ENCODE measurements around the gene CTSA. TPM values are rescaled to one million over a fixed set of nuclear protein-coding genes. Genes with fewer than 3 reads are reported as not detected.

Gene CTSA
- total RNA-seq, 1 donor from 2014 or later = 23.0 TPM

- H3K4me1 ChIP-seq (ENCODE audit: control insufficient read depth in 3 of 3, insufficient read depth in 3 of 3, low read length in 3 of 3) = peaks cover 21 to 41% (median 23%) of the 10 kb centered on the region in 3 donors
- H3K9me3 ChIP-seq (ENCODE audit: control insufficient read depth in 3 of 3, low read length in 3 of 3) = no peaks in the 10 kb centered on the region
- H3K36me3 ChIP-seq (ENCODE audit: control insufficient read depth in 3 of 3, insufficient read depth in 3 of 3, low read length in 3 of 3) = peaks cover 30 to 34% (median 34%) of the 10 kb centered on the region in 3 donors
- peak overlapping the region; percentile 77 to 100 (median 96) for H3K4me3 ChIP-seq (ENCODE audit: low read length in 3 of 3)
- H3K27ac ChIP-seq (ENCODE audit: low read depth, low read length) = peak overlapping the region; percentile 99
- peak overlapping the region; percentile 80 to 99 (median 90) for H3K9ac ChIP-seq (ENCODE audit: low read depth in 1 of 3, low read length in 3 of 3)
- no peaks in the 10 kb centered on the region for H3K27me3 ChIP-seq (ENCODE audit: control insufficient read depth in 3 of 3, insufficient read depth in 3 of 3, low read length in 3 of 3)
These were observed 44.4 kb downstream of the CTSA start for GRCh38 chr20:45935416-45936046.

- Histone ChIP-seq H3K9me3 (ENCODE audit: control insufficient read depth in 3 of 3, low read length in 3 of 3) (no peaks in the 10 kb centered on the region), H3K36me3 (ENCODE audit: control insufficient read depth in 3 of 3, insufficient read depth in 3 of 3, low read length in 3 of 3) (peaks cover 46 to 50% (median 47%) of the 10 kb centered on the region in 3 donors), H3K9ac (ENCODE audit: low read depth in 1 of 3, low read length in 3 of 3) (no peak overlapping the region), H3K27ac (ENCODE audit: low read depth, low read length) (no peak overlapping the region), H3K4me1 (ENCODE audit: control insufficient read depth in 3 of 3, insufficient read depth in 3 of 3, low read length in 3 of 3) (peaks cover 21 to 41% (median 23%) of the 10 kb centered on the region in 3 donors), H3K4me3 (ENCODE audit: low read length in 3 of 3) (no peak overlapping the region), H3K27me3 (ENCODE audit: control insufficient read depth in 3 of 3, insufficient read depth in 3 of 3, low read length in 3 of 3) (no peaks in the 10 kb centered on the region)
These were observed 46.6 kb downstream of the CTSA start for GRCh38 chr20:45937765-45938164.

- Histone ChIP-seq H3K9me3 (ENCODE audit: control insufficient read depth in 3 of 3, low read length in 3 of 3) (no peaks in the 10 kb centered on the region), H3K4me1 (ENCODE audit: control insufficient read depth in 3 of 3, insufficient read depth in 3 of 3, low read length in 3 of 3) (peaks cover 12 to 38% (median 14%) of the 10 kb centered on the region in 3 donors), H3K9ac (ENCODE audit: low read depth in 1 of 3, low read length in 3 of 3) (peak overlapping the region in 1 of 3 donors; percentile 16), H3K4me3 (ENCODE audit: low read length in 3 of 3) (no peak overlapping the region), H3K27me3 (ENCODE audit: control insufficient read depth in 3 of 3, insufficient read depth in 3 of 3, low read length in 3 of 3) (no peaks in the 10 kb centered on the region), H3K36me3 (ENCODE audit: control insufficient read depth in 3 of 3, insufficient read depth in 3 of 3, low read length in 3 of 3) (peaks cover 57 to 61% (median 58%) of the 10 kb centered on the region in 3 donors), H3K27ac (ENCODE audit: low read depth, low read length) (no peak overlapping the region)
These were observed 47.7 kb downstream of the CTSA start for GRCh38 chr20:45938727-45939438.

- no peak overlapping the region for H3K9ac ChIP-seq (ENCODE audit: low read depth in 1 of 3, low read length in 3 of 3)
These were observed 48.9 kb downstream of the CTSA start for GRCh38 chr20:45940053-45940452.

GRCh38 chr20:45940469-45940868, 49.3 kb downstream of the CTSA start:
- H3K9me3 ChIP-seq (ENCODE audit: control insufficient read depth in 3 of 3, low read length in 3 of 3) = no peaks in the 10 kb centered on the region
- peaks cover 12 to 44% (median 17%) of the 10 kb centered on the region in 3 donors for H3K4me1 ChIP-seq (ENCODE audit: control insufficient read depth in 3 of 3, insufficient read depth in 3 of 3, low read length in 3 of 3)
- no peaks in the 10 kb centered on the region for H3K27me3 ChIP-seq (ENCODE audit: control insufficient read depth in 3 of 3, insufficient read depth in 3 of 3, low read length in 3 of 3)
- H3K4me3 ChIP-seq (ENCODE audit: low read length in 3 of 3) = no peak overlapping the region
- H3K27ac ChIP-seq (ENCODE audit: low read depth, low read length) = no peak overlapping the region
- H3K9ac ChIP-seq (ENCODE audit: low read depth in 1 of 3, low read length in 3 of 3) = no peak overlapping the region
- H3K36me3 ChIP-seq (ENCODE audit: control insufficient read depth in 3 of 3, insufficient read depth in 3 of 3, low read length in 3 of 3) = peaks cover 71 to 77% (median 74%) of the 10 kb centered on the region in 3 donors

More at GRCh38 chr20:45940053-45940452, 48.9 kb downstream of the CTSA start:
- Histone ChIP-seq H3K36me3 (ENCODE audit: control insufficient read depth in 3 of 3, insufficient read depth in 3 of 3, low read length in 3 of 3) (peaks cover 67 to 73% (median 70%) of the 10 kb centered on the region in 3 donors), H3K27me3 (ENCODE audit: control insufficient read depth in 3 of 3, insufficient read depth in 3 of 3, low read length in 3 of 3) (no peaks in the 10 kb centered on the region), H3K9me3 (ENCODE audit: control insufficient read depth in 3 of 3, low read length in 3 of 3) (no peaks in the 10 kb centered on the region), H3K27ac (ENCODE audit: low read depth, low read length) (no peak overlapping the region), H3K4me3 (ENCODE audit: low read length in 3 of 3) (no peak overlapping the region), H3K4me1 (ENCODE audit: control insufficient read depth in 3 of 3, insufficient read depth in 3 of 3, low read length in 3 of 3) (peaks cover 13 to 41% (median 17%) of the 10 kb centered on the region in 3 donors)

- Histone ChIP-seq H3K4me3 (ENCODE audit: low read length in 3 of 3) (no peak overlapping the region), H3K9ac (ENCODE audit: low read depth in 1 of 3, low read length in 3 of 3) (no peak overlapping the region), H3K4me1 (ENCODE audit: control insufficient read depth in 3 of 3, insufficient read depth in 3 of 3, low read length in 3 of 3) (peaks cover 11 to 46% (median 24%) of the 10 kb centered on the region in 3 donors), H3K36me3 (ENCODE audit: control insufficient read depth in 3 of 3, insufficient read depth in 3 of 3, low read length in 3 of 3) (peaks cover 87 to 94% (median 93%) of the 10 kb centered on the region in 3 donors), H3K27me3 (ENCODE audit: control insufficient read depth in 3 of 3, insufficient read depth in 3 of 3, low read length in 3 of 3) (no peaks in the 10 kb centered on the region), H3K27ac (ENCODE audit: low read depth, low read length) (peak overlapping the region; percentile 28), H3K9me3 (ENCODE audit: control insufficient read depth in 3 of 3, low read length in 3 of 3) (no peaks in the 10 kb centered on the region)
These were observed 52.5 kb downstream of the CTSA start for GRCh38 chr20:45943613-45944012.

- H3K27ac ChIP-seq (ENCODE audit: low read depth, low read length) = peak overlapping the region; percentile 28
- no peaks in the 10 kb centered on the region for H3K9me3 ChIP-seq (ENCODE audit: control insufficient read depth in 3 of 3, low read length in 3 of 3)
- H3K4me1 ChIP-seq (ENCODE audit: control insufficient read depth in 3 of 3, insufficient read depth in 3 of 3, low read length in 3 of 3) = peaks cover 11 to 49% (median 24%) of the 10 kb centered on the region in 3 donors
- H3K27me3 ChIP-seq (ENCODE audit: control insufficient read depth in 3 of 3, insufficient read depth in 3 of 3, low read length in 3 of 3) = no peaks in the 10 kb centered on the region
- H3K4me3 ChIP-seq (ENCODE audit: low read length in 3 of 3) = no peak overlapping the region
- peaks cover 87 to 94% (median 93%) of the 10 kb centered on the region in 3 donors for H3K36me3 ChIP-seq (ENCODE audit: control insufficient read depth in 3 of 3, insufficient read depth in 3 of 3, low read length in 3 of 3)
- H3K9ac ChIP-seq (ENCODE audit: low read depth in 1 of 3, low read length in 3 of 3) = peak overlapping the region in 1 of 3 donors; percentile 47
These were observed 53.2 kb downstream of the CTSA start for GRCh38 chr20:45944151-45944964.

GRCh38 chr20:45944965-45945677, 54.0 kb downstream of the CTSA start:
- H3K4me3 ChIP-seq (ENCODE audit: low read length in 3 of 3) = no peak overlapping the region
- H3K4me1 ChIP-seq (ENCODE audit: control insufficient read depth in 3 of 3, insufficient read depth in 3 of 3, low read length in 3 of 3) = peaks cover 11 to 49% (median 24%) of the 10 kb centered on the region in 3 donors
- H3K36me3 ChIP-seq (ENCODE audit: control insufficient read depth in 3 of 3, insufficient read depth in 3 of 3, low read length in 3 of 3) = peaks cover 87 to 94% (median 93%) of the 10 kb centered on the region in 3 donors
- H3K9me3 ChIP-seq (ENCODE audit: control insufficient read depth in 3 of 3, low read length in 3 of 3) = no peaks in the 10 kb centered on the region
- peak overlapping the region in 2 of 3 donors; percentile 21 to 47 for H3K9ac ChIP-seq (ENCODE audit: low read depth in 1 of 3, low read length in 3 of 3)
- peak overlapping the region; percentile 28 for H3K27ac ChIP-seq (ENCODE audit: low read depth, low read length)
- H3K27me3 ChIP-seq (ENCODE audit: control insufficient read depth in 3 of 3, insufficient read depth in 3 of 3, low read length in 3 of 3) = no peaks in the 10 kb centered on the region

- Histone ChIP-seq H3K36me3 (ENCODE audit: control insufficient read depth in 3 of 3, insufficient read depth in 3 of 3, low read length in 3 of 3) (peaks cover 84 to 93% (median 92%) of the 10 kb centered on the region in 3 donors), H3K9ac (ENCODE audit: low read depth in 1 of 3, low read length in 3 of 3) (peak overlapping the region in 1 of 3 donors; percentile 70), H3K4me3 (ENCODE audit: low read length in 3 of 3) (no peak overlapping the region), H3K9me3 (ENCODE audit: control insufficient read depth in 3 of 3, low read length in 3 of 3) (no peaks in the 10 kb centered on the region), H3K4me1 (ENCODE audit: control insufficient read depth in 3 of 3, insufficient read depth in 3 of 3, low read length in 3 of 3) (peaks cover 11 to 49% (median 24%) of the 10 kb centered on the region in 3 donors), H3K27ac (ENCODE audit: low read depth, low read length) (peak overlapping the region; percentile 69), H3K27me3 (ENCODE audit: control insufficient read depth in 3 of 3, insufficient read depth in 3 of 3, low read length in 3 of 3) (no peaks in the 10 kb centered on the region)
These were observed 54.6 kb downstream of the CTSA start for GRCh38 chr20:45945678-45946148.

All from skeletal muscle tissue (tissue), 4 donors.